ENCODE data around the gene GDNF. TPM values are rescaled to one million over a fixed set of nuclear protein-coding genes. Genes with fewer than 3 reads are reported as not detected.

Gene GDNF
- total and polyA plus RNA-seq, 2 donors (not counting 1 experiment from before 2014, with no cell fraction given), result not detected

GRCh38 chr5:37881359-37881758 lies 41.5 kb upstream of the GDNF start:
- Histone ChIP-seq H4K20me1 (ENCODE audit: control insufficient read depth, insufficient read depth, low read length, poor library complexity, severe bottlenecking) (no peaks in the 10 kb centered on the region), H2AFZ (ENCODE audit: insufficient read depth, low read depth, low read length, poor library complexity, severe bottlenecking) (no peak overlapping the region), H3K4me3 (ENCODE audit: control extremely low read depth in 1 of 5, extremely low read depth in 1 of 5, insufficient read depth in 1 of 5, low read depth in 2 of 5, low read length in 4 of 5) (no peak overlapping the region), H3K9ac (ENCODE audit: low read length) (no peak overlapping the region), H3K79me2 (ENCODE audit: control insufficient read depth, insufficient read depth, low read length) (no peaks in the 10 kb centered on the region), H3K27ac (ENCODE audit: low read length in 2 of 2) (no peak overlapping the region), H3K4me1 (ENCODE audit: control insufficient read depth in 2 of 2, insufficient read depth in 2 of 2, low read length in 2 of 2) (no peaks in the 10 kb centered on the region), H3K9me3 (ENCODE audit: control extremely low read depth in 1 of 3, control insufficient read depth in 2 of 3, insufficient read depth in 1 of 3, low read length in 2 of 3) (peaks cover 0 to 7% (median 0%) of the 10 kb centered on the region in 3 donors), H3K36me3 (replicated peaks in 1 of 2; ENCODE audit: control extremely low read depth in 1 of 2, control insufficient read depth in 1 of 2, extremely low read depth in 1 of 2, insufficient read depth in 2 of 2, low read length in 1 of 2) (no peaks in the 10 kb centered on the region), H3K4me2 (replicated peaks; ENCODE audit: low read depth, low read length, poor library complexity, severe bottlenecking) (no peak overlapping the region), H3K27me3 (replicated peaks in 1 of 4; ENCODE audit: control extremely low read depth in 1 of 4, control insufficient read depth in 3 of 4, insufficient read depth in 4 of 4, low read length in 3 of 4) (peaks cover 0 to 6% (median 0%) of the 10 kb centered on the region in 4 experiments)
- Mint-ChIP-seq H3K4me1 (no peaks in the 10 kb centered on the region), H3K27me3 (peaks cover 17% of the 10 kb centered on the region), H3K9me3 (ENCODE audit: insufficient read depth) (peaks cover 4% of the 10 kb centered on the region), H3K4me3 (no peak overlapping the region), H3K27ac (no peak overlapping the region)
- WGBS (ENCODE audit: insufficient coverage), result no CpG with 5 or more reads among the region's 3 CpGs
- ChIA-PET CTCF (no interaction called here), POLR2A (no interaction called here)
- intact Hi-C loops (cut with micrococcal nuclease), result no loop called here
- TF ChIP-seq EZH2 (IDR thresholded peaks at IDR 0.05; ENCODE audit: borderline replicate concordance, insufficient read depth, low read depth, low read length, poor library complexity, severe bottlenecking), result no peak
- no peak for TF ChIP-seq CTCF (IDR thresholded peaks at IDR 0.05)
- no peak for ATAC-seq (ENCODE audit: low read depth)
- DNase-seq, result no peak

- H3K79me2 ChIP-seq (ENCODE audit: control insufficient read depth, insufficient read depth, low read length), result no peaks in the 10 kb centered on the region
- no peaks in the 10 kb centered on the region for H3K4me1 ChIP-seq (ENCODE audit: control insufficient read depth in 2 of 2, insufficient read depth in 2 of 2, low read length in 2 of 2)
- CTCF ChIA-PET, result no interaction called here
- H3K4me1 Mint-ChIP-seq, result no peaks in the 10 kb centered on the region
- no peak overlapping the region for H3K4me3 Mint-ChIP-seq
- H3K27me3 Mint-ChIP-seq, result peaks cover 13% of the 10 kb centered on the region
- no peak overlapping the region for H3K27ac ChIP-seq (ENCODE audit: low read length in 2 of 2)
- WGBS (ENCODE audit: insufficient coverage), result no CpG with 5 or more reads among the region's 3 CpGs
- H3K9me3 Mint-ChIP-seq (ENCODE audit: insufficient read depth), result peaks cover 7% of the 10 kb centered on the region
- TF ChIP-seq CTCF (IDR thresholded peaks at IDR 0.05) (no peak), EZH2 (IDR thresholded peaks at IDR 0.05; ENCODE audit: borderline replicate concordance, insufficient read depth, low read depth, low read length, poor library complexity, severe bottlenecking) (no peak)
- no peaks in the 10 kb centered on the region for H3K36me3 ChIP-seq (replicated peaks in 1 of 2; ENCODE audit: control extremely low read depth in 1 of 2, control insufficient read depth in 1 of 2, extremely low read depth in 1 of 2, insufficient read depth in 2 of 2, low read length in 1 of 2)
- ATAC-seq (ENCODE audit: low read depth), result no peak
- no peaks in the 10 kb centered on the region for H4K20me1 ChIP-seq (ENCODE audit: control insufficient read depth, insufficient read depth, low read length, poor library complexity, severe bottlenecking)
- H3K9ac ChIP-seq (ENCODE audit: low read length), result no peak overlapping the region
- intact Hi-C loops (cut with micrococcal nuclease), result no loop called here
- H3K9me3 ChIP-seq (ENCODE audit: control extremely low read depth in 1 of 3, control insufficient read depth in 2 of 3, insufficient read depth in 1 of 3, low read length in 2 of 3), result peaks cover 0 to 14% (median 0%) of the 10 kb centered on the region in 3 donors
- no peak for DNase-seq
- no peak overlapping the region for H3K4me2 ChIP-seq (replicated peaks; ENCODE audit: low read depth, low read length, poor library complexity, severe bottlenecking)
- no peak overlapping the region for H2AFZ ChIP-seq (ENCODE audit: insufficient read depth, low read depth, low read length, poor library complexity, severe bottlenecking)
- H3K27ac Mint-ChIP-seq, result no peak overlapping the region
- H3K4me3 ChIP-seq (ENCODE audit: control extremely low read depth in 1 of 5, extremely low read depth in 1 of 5, insufficient read depth in 1 of 5, low read depth in 2 of 5, low read length in 4 of 5), result no peak overlapping the region
- POLR2A ChIA-PET, result no interaction called here
- H3K27me3 ChIP-seq (replicated peaks in 1 of 4; ENCODE audit: control extremely low read depth in 1 of 4, control insufficient read depth in 3 of 4, insufficient read depth in 4 of 4, low read length in 3 of 4), result peaks cover 0 to 6% (median 0%) of the 10 kb centered on the region in 4 experiments
These were observed 37.1 kb upstream of the GDNF start for GRCh38 chr5:37876943-37877342.
